GM19328 (cell line): ENCODE measurements around the gene COA3.

Source experiments
- ATAC-seq: cut with Tn5 transposase; IDR thresholded peaks from one replicate; pipeline ENCODE4 v1.9.1; 2021; ENCODE audit warnings: mild to moderate bottlenecking, moderate library complexity; ENCODE audit not compliant: unreplicated experiment

COA3 gene, protein sequence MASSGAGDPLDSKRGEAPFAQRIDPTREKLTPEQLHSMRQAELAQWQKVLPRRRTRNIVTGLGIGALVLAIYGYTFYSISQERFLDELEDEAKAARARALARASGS

DNA sequence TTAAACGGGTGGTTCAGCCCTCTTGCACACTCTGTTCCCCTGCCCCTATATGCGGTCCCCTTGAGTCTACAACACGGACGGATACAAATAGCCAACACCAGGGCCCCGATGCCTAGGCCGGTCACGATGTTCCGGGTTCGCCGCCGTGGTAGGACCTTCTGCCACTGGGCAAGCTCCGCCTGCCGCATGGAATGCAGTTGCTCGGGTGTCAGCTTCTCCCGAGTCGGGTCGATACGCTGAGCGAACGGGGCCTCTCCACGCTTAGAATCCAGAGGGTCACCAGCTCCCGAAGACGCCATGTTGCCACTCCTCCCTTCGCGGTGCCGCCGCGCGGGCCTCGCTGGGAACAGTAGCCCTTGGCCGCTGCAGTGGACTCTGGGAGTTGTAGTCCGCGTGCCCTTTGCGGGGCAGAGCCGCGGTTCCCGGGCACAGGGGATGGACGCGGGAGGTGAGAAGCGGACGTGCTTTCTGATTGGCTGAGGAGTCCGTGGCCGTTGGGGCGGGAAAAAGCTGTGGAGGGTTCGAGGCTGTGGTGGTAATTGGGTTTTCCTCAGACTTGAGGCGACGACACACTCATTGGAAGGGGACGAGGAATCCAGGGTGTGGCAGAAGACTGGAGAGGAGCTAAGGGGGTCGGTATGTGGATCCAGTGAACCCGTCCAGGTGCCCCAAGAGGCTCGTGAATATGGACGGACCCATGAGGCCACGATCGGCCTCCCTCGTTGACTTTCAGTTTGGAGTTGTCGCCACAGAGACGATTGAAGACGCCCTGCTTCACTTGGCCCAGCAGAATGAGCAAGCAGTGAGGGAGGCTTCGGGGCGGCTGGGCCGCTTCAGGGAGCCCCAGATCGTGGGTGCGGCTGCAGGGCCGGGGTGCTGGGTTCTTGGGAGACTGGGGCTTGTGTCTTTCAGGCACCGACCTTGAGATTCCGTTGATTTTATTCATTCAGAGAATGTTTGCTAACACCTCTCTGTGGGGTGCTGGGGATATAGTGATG is at the start of gene COA3, which contains the start of gene CNTD1:
TSS of gene COA3 (minus strand) at position 322 of the 998 bp plus-strand sequence. CDS start at position 299, 23 bp downstream.
TSS of gene CNTD1 (plus strand) at position 479 of the 998 bp plus-strand sequence. CDS start at position 686, 207 bp downstream.
- peak; percentile 53 for ATAC-seq

DNA sequence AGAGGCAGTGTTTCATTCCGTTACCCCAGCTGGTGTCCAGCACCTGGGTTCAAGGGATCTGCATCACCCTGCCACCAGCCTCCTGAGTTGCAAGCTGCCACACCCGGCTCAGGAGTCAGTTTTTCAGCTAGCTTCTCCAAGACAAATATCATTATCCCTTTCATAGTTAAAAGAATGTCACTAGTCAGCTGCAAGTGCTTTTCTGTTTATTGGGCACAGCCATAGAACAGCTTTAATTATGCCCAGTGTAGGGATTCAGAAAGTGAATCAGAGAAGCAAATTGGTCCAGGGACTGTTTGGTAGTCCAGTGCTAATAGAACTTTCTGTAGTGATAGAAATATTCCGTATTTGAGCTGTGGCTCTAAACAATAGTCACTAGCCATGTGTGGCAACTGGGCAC is 49.6 kb upstream of the COA3 start:
- no peak for ATAC-seq

DNA sequence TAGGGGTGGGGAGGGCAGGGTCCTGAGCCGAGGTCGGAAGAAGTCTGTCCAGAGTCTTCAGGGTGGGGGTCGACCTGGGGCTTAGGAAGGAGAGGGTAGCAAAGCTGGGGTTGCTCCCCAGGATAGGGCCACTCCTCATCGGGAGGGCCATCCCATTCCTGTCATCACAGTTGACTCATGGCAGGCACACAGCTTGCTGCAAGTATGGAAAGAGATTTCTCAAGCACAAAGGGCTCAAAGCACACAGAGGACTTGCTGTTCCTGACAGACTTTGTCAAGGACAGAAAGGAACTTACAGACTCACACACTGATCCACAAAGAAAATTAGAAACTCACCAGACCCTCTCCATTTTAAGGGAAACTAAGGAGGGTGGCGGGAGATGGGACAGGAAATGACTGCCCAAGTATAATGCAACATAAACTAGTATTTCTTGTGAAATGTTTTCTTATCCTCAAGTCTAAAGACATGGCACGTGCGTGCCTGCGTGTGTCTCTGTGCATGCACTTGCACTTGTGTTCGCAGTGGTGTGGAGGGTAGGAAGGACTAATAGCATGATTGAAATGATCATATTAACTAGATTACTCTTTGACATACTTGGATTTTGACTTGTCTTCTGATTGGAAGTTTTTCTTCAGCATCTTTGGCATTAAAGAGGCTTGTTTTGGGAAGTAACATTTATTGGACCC is 48.2 kb upstream of the COA3 start:
- no peak for ATAC-seq

DNA sequence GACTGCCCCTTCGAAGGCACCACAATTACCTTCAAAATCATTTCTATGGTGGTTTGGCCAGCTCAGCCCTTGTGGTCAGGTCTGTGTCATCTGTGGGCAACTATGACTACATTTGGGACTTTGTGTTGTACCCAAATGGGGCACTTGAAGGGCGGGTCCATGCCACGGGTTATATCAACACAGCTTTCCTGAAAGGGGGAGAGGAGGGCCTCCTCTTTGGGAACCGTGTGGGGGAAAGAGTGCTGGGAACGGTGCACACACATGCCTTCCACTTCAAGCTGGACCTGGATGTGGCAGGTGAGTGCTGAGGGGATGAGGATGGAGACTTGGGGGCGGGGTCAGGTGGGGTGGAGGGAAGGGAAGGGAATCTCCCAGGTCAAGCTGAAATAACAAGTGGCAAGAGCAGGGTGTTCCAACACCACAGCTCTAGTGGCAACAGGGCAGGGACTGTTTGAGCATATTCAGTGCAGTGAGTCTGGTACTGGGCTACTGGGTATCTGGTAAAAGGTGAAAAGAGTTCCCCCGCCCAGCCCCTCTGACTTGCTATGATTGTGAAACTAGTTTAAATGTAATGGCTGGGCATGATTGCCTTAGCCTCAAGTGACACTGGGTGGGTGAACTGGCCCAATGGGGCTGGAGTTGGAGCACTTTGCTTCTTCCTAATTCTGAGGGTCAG is 47.6 kb upstream of the COA3 start:
- ATAC-seq, result no peak

DNA sequence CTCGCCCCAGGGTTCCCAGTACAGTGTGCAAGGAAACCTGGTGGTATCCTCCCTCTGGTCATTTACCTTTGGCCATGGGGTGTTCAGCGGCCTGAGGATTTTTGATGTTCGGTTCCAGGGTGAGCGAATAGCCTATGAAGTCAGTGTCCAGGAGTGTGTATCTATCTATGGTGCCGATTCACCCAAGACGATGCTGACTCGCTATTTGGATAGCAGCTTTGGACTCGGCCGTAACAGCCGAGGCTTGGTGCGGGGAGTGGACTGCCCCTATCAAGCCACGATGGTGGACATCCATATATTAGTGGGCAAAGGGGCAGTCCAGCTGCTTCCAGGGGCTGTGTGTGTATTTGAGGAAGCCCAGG is 47.0 kb upstream of the COA3 start:
- ATAC-seq, result no peak

DNA sequence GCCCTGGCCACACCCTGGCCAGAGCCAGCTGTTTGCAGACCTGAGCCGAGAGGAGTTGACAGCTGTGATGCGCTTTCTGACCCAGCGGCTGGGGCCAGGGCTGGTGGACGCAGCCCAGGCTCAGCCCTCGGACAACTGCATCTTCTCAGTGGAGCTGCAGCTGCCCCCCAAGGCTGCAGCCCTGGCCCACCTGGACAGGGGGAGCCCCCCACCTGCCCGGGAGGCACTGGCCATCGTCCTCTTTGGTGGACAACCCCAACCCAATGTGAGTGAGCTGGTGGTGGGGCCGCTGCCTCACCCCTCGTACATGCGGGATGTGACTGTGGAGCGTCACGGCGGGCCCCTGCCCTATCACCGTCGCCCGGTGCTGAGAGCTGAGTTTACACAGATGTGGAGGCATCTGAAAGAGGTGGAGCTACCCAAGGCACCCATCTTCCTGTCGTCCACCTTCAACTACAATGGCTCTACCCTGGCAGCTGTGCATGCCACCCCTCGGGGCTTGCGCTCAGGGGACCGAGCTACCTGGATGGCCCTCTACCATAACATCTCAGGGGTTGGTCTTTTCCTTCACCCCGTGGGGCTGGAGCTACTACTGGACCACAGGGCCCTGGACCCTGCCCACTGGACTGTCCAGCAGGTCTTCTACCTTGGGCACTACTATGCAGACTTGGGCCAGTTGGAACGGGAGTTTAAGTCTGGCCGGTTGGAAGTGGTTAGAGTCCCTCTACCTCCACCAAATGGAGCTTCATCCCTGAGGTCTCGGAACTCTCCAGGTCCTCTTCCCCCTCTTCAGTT is 46.5 kb upstream of the COA3 start:
- ATAC-seq, result no peak

DNA sequence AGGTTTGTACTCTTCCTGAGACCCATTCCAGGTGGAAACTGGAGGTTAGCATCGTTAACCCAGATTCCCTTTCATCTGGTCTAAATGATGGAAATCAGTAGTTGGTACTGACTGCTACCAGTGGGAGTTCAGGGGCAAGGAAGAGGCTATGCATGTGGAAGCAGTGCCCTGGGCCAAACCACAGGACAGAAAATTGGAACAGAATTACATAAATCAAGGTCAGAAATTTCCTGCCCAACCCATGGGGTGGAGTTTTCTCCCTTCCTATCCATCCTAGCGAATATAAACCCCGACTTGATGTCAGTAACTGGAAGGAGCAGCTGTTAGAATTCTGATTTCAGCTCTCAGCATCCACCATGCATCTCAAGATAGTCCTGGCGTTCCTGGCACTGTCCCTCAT is 45.8 kb upstream of the COA3 start, which contains the start of gene AOC2:
TSS of gene AOC2 (plus strand) at position 310 of the 400 bp plus-strand sequence. CDS start at position 357, 47 bp downstream.
- ATAC-seq, result no peak

DNA sequence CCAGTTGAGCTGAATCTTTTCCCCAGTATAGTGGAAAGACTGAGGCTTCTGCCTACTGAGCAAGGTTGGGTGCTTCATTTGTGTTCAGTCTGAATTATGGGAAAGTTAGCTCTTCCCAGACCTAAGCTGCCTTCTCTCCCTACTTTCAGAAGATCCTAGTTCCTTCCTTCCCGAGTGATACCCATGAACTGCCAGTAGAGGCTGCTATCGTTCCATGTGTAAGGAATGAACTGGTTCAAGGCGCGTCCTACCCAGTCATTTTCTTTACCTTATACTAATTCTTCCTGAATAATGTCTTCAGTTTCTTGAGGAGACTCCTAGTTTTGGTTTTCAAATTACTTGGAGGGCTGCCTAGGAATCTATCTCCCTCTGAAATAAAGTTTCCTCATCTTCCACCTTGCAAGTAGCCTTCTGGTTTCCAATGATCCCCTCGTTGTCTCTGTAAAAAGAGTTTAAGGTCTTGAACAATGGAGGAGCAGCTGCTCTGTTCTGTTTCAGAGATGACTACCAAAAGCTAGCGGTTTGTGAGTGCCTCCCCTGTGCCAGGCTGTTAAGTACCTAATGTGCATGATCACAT is 44.9 kb upstream of the COA3 start:
- ATAC-seq, result no peak

DNA sequence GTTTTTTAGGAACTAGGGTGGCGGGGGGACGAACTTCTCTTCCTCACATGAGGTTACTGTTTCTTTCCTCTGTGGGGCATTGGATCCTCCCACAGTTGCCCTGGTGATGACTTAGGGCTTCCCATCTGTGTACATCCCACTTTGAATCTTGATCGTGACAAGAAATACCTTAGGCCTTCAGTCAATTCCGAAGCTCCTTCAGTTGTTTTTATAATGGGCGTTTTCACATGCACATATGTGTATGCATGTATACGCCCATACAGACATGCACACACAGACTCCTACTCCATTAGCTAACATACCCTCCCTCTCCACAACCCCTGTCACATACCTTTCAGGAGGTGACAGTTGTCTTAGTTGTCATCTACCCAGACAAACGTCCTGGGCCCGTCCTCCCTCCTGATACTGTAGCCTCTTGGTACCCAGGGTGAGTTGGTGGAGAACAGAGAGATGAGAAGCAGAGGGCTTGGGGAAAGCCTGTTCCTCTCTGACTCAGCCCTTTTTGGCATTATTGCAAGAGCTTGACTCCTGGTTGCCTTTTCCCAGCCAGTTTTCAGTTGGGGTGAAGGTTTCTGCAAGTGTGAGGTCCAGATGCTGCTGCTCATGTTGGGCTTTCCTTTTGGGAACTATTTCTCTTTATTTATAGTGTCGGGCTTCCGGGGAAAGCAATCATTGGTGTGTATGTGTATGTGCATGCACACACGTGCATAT is 43.6 kb upstream of the COA3 start:
- ATAC-seq, result no peak

DNA sequence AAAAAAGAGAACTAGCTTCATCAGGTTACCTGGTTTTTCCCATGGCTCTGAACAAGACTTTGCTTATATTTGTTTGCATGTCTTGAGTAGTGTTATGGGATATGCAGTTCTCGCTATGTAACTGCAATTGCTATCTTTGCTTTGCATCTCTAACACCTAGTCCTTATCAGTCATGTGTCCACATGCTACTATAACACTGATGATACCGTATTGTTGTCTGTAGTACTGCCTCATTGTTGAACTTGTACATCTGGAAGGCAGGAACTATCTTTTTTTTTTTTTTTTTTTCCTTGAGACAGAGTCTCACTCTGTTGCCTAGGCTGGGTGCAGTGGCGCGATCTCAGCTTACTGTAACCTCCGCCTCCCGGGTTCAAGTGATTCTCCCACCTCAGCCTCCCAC is 37.2 kb upstream of the COA3 start:
- no peak for ATAC-seq

DNA sequence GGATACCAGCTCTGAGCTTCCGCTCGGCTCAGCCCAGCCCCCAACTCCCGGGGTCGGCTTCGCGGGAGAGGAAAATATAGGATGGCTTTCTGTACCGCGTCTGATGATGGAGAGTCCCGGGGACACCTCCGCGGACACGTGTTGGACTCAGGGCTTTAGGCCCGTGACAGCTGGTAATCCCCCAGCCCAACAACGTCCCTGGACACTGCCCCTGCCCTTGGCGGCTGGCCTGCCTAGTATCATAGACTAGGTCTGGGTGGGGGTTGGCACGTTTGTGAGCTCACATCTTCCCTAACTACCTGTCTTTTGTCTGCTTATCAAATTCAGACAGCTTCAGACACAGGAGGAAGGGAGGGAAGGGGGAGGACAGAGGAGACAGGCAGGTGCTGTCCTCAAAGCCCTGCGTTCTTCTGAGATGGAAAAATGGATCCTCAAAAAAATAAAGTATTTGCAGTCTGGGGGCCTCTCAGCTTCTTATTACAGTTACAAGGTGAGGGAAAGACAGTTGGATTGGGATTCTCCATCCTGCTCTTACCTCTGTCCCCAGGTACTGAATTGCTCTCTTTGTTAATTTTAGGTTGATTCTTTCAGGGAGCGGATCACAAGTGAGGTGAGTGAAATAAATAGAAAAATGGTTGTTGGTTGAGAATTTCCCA is 35.4 kb upstream of the COA3 start:
- ATAC-seq, result no peak

DNA sequence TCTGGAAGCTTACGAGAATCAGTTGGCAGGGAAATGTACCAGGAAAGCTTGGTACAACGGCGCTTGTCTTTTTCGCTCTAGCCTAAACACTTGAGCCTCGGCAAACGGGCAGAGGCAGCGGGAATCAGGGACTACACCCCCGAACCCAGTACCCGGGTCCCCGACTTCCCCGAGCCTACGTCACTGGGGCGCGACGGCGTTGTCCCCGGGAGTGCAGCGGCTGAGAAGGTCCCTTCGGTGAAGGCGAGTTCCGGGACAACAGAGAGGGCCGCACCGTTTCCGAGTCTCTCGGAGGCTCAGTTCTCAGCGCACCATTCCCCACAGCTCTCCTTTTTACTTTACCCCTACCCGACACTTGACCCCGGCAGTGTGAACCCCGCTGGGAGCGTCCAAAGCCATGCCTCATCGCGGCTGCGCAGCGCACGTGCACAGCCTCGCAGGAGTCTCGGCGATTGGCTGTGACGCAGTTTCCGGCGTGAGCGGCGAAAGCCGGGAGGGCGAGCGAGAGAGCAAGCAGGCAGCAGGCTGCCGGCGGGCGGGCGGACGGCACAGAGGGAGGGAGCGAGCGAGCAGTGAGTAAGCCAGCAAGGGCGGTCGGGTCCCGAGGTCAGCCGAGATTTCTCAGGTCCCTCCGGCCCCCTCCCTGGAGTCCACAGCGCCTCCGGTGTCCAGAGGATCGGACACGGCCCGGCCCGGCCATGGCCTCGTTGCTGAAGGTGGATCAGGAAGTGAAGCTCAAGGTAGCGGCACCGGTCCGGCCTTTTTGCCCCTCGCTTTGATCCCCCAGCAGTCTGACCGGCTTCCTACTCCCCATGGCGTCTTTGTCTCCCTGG is 34.6 kb upstream of the COA3 start, which contains the start of gene PSME3:
TSS of gene PSME3 (plus strand) at position 464 of the 833 bp plus-strand sequence. CDS start at position 699, 235 bp downstream.
- ATAC-seq, result peak; percentile 88

DNA sequence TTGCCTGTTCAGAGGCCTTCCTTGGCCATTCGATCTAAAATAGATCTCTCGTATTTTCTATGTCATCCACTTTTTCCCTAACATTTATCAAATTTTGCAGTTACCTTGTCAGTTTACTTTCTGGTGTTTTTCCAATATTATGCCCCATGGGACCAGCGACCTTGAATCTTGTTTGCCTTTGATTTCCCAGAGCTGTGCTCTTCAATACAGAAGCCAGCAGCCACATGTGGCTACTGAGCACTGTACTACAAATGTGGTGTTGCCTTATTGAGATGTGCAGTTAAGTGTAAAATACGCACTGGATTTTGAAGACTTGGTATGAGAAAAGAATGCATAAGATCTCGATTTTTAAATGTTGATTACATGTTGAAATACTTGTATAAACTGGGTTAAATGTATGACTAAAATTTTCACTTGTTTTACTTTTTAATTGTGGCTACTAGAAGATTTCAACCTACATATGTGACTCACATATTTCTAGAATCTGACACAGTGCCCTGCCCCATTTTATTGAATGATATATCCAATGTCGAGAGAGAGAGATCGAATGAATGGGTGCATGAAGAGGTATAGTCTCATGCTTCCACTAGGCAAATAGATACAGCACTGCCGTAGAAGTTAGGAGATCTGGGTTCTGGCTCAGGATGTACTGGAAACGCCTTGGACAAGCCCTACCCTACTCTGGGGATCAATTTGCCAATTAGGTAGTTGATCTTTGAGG is 33.9 kb upstream of the COA3 start:
- ATAC-seq, result no peak

DNA sequence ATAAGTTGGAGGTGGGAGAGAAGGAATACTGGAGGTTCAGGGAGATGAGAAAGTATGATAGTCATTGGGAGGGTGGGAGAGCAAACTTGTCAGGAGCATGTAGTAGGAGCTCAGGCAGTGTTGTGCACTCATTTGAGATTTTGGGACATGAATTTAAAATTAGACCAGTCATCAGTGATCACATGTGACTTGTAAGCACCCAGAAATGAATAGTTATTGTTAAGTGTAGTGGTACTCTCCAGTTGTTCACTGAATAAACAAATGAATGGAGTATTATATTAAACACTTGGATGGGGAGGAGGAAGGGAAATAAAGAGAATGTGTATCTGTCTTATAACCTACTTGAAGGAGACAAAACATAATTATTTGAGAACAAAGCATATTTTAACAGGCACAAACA is 32.5 kb upstream of the COA3 start:
- no peak for ATAC-seq

DNA sequence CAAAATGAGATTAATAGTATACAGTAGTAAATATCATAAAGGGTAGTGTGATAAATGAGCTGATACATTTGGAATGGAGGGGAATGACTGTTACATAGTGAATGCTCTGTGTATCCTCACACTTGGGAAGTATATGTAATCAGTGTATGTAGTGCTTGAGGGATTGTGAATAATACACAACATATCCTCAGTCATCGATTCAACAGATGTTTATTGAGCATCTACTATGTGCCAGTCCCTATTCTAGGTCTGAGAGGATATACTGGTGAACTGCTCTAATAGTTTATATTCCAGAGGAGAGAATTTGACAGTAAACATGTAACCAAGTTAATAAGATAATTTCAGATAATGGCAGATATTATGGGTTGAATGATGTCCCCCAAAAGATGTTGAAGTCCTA is 29.0 kb upstream of the COA3 start:
- ATAC-seq, result no peak

DNA sequence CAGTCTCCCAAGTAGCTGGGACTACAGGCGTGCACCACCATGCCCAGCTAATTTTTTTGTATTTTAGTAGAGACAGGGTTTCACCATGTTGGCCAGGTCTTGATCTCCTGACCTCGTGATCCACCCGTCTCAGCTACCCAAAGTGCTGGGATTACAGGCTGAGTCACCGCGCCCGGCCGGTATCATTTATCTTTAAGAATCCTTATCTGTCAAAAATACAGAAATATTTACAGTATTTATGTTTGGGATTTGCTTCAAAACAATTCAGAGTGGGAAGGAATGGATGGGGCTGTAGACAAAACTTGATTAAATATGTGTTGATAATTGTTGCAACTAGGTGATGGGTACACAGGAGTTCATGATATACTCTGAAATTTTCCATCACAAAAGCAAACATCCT is 22.7 kb upstream of the COA3 start:
- no peak for ATAC-seq

DNA sequence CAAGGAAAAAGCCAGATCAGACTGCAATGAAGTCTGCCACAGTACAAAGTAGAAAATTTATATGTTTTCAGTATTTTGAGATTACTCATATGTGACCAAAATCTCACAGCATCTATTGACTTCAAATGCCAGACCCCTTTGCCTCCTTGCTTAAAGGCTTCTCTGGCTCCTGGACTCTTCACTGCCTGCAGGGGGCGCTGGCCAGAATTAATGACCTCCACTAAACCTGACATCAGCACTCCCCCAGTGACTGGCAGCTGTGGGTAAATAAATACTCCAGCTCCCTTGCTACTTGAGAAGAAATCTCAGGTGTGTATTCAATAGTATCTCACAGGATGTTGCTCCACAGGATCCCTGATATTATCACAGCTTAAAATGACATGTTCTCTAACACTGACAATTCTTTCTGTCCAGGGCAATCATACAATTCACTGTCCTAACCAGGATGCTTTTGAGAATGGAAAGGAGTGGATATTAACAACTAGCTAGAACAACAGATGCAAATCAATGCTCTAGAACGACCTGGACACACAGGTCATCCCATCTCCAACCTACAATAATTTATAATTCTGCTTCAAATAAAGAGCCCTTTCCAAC is 21.5 kb upstream of the COA3 start:
- no peak for ATAC-seq
